HEK293T (cell line): ENCODE results near the gene NEDD4.

ENCODE experiments used
- CTBP1 ChIP-seq: fragments of 450-650 bp; IDR thresholded peaks from 2 replicates; pipeline ENCODE4 v1.6.1; 2016; ENCODE audit warnings: borderline replicate concordance
- ELF4 ChIP-seq: fragments of 450-650 bp; IDR thresholded peaks from 2 replicates; pipeline ENCODE4 v1.6.1; 2017; ENCODE audit warnings: antibody characterized with exemption
- FOXA1 ChIP-seq: fragments of 450-650 bp; IDR thresholded peaks from 2 replicates; pipeline ENCODE4 v1.6.1; 2016; ENCODE audit warnings: mild to moderate bottlenecking
- FOXK2 ChIP-seq: fragments of 450-650 bp; IDR thresholded peaks from 2 replicates; pipeline ENCODE4 v1.6.1; 2016; ENCODE audit warnings: mild to moderate bottlenecking
- FOXM1 ChIP-seq: fragments of 450-650 bp; IDR thresholded peaks from 2 replicates; pipeline ENCODE4 v1.6.1; 2017; ENCODE audit warnings: mild to moderate bottlenecking, borderline replicate concordance
- LEF1 ChIP-seq: fragments of 450-650 bp; IDR thresholded peaks from 2 replicates; pipeline ENCODE4 v1.6.1; 2017; ENCODE audit warnings: mild to moderate bottlenecking, borderline replicate concordance
- NFRKB ChIP-seq: fragments of 450-650 bp; IDR thresholded peaks from 2 replicates; pipeline ENCODE4 v1.6.1; 2016; ENCODE audit warnings: mild to moderate bottlenecking, moderate library complexity

- TF ChIP-seq CTBP1, result no peak
- TF ChIP-seq FOXA1, result no peak
- TF ChIP-seq ELF4, result no peak
- no peak for TF ChIP-seq FOXK2
- no peak for TF ChIP-seq FOXM1
- TF ChIP-seq LEF1, result no peak
- TF ChIP-seq NFRKB, result no peak
These were observed 157.5 kb downstream of the NEDD4 start for GRCh38 chr15:55835866-55836265.
